HEK293 (cell line): ENCODE data around the gene CCM2.

Source experiments
- EGR2 ChIP-seq: fragments of 450-650 bp; formaldehyde crosslinking; IDR thresholded peaks from 2 replicates; pipeline ENCODE4 v1.5.1; 2016; ENCODE audit warnings: low read depth, missing biosample characterization, missing genetic modification characterization
- ZNF76 ChIP-seq: fragments of 450-650 bp; formaldehyde crosslinking; IDR thresholded peaks from 2 replicates; pipeline ENCODE4; 2016; ENCODE audit warnings: low read depth, missing biosample characterization, missing genetic modification characterization, borderline replicate concordance

DNA sequence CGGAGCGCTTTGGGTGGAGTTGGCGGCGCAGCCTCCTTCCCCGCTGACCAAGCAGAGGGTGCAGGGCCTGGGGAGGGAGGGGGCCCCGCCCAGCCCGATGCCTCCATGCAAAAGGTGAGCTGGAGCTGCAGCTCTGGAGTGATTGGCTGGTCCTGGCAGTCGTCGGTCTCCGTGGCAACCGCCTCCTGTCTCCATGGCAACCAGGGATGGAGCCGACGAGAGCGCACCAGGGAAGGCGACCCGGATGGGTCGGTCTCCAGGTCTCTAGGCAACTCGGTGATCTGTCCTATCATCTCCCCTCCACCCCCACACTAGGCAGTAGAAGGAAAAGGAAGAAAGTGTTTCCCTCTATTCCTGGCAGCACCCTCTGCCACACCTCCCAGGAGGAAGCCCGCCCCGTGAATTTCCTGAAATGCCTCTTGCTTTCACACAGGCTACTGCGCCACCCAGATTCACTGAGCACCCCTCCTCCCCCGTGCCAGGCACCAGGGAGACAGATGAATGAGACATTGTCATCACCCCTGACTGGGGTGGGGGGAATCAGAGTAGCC lies 89.4 kb downstream of the CCM2 start:
- no peak for TF ChIP-seq EGR2
- no peak; the same call in 1 of the 2 replicates for TF ChIP-seq ZNF76 (tag by site-specific recombination)
